Measurements from ENCODE around the gene TGFBR2.

The TGFBR2 gene

GRCh38 chr3:30586806-30587486, 19.5 kb upstream of the TGFBR2 start:
- Histone ChIP-seq H3K4me3 (replicated peaks; ENCODE audit: insufficient read depth, low read length) (no peak overlapping the region), H3K27ac (replicated peaks) (no peak overlapping the region), H3K27me3 (ENCODE audit: insufficient read depth, poor library complexity, severe bottlenecking) (no peaks in the 10 kb centered on the region)
- DNase-seq (ENCODE audit: low read depth in 1 of 2, low spot score in 1 of 2) = no peak
- TF ChIP-seq SPI1 (IDR thresholded peaks at IDR 0.05; ENCODE audit: borderline replicate concordance, low read depth) (no peak), CTCF (IDR thresholded peaks at IDR 0.05; ENCODE audit: insufficient read depth, low read length) (no peak), POLR2AphosphoS5 (IDR thresholded peaks at IDR 0.05; ENCODE audit: low read depth) (no peak), GABPA (IDR thresholded peaks at IDR 0.05; ENCODE audit: low read depth) (no peak), REST (IDR thresholded peaks at IDR 0.05; ENCODE audit: insufficient replicate concordance, low read depth) (no peak)

GRCh38 chr3:30587904-30588303, 18.5 kb upstream of the TGFBR2 start:
- TF ChIP-seq POLR2AphosphoS5 (IDR thresholded peaks at IDR 0.05; ENCODE audit: low read depth) (no peak), CTCF (IDR thresholded peaks at IDR 0.05; ENCODE audit: insufficient read depth, low read length) (no peak), REST (IDR thresholded peaks at IDR 0.05; ENCODE audit: insufficient replicate concordance, low read depth) (no peak), GABPA (IDR thresholded peaks at IDR 0.05; ENCODE audit: low read depth) (no peak), SPI1 (IDR thresholded peaks at IDR 0.05; ENCODE audit: borderline replicate concordance, low read depth) (no peak)
- Histone ChIP-seq H3K27me3 (ENCODE audit: insufficient read depth, poor library complexity, severe bottlenecking) (no peaks in the 10 kb centered on the region), H3K27ac (replicated peaks) (no peak overlapping the region), H3K4me3 (replicated peaks; ENCODE audit: insufficient read depth, low read length) (no peak overlapping the region)
- no peak for DNase-seq (ENCODE audit: low read depth in 1 of 2, low spot score in 1 of 2)

- TF ChIP-seq REST (IDR thresholded peaks at IDR 0.05; ENCODE audit: insufficient replicate concordance, low read depth) = no peak
- Histone ChIP-seq H3K27ac (replicated peaks) (no peak overlapping the region), H3K27me3 (ENCODE audit: insufficient read depth, poor library complexity, severe bottlenecking) (no peaks in the 10 kb centered on the region), H3K4me3 (replicated peaks; ENCODE audit: insufficient read depth, low read length) (no peak overlapping the region)
- DNase-seq (ENCODE audit: low read depth in 1 of 2, low spot score in 1 of 2) = no peak
Measured at GRCh38 chr3:30596152-30596551, 10.2 kb upstream of the TGFBR2 start.

Measured in HL-60 (cell line).